Stimulated activated CD8-positive, alpha-beta memory T cell treated with anti-CD3 and anti-CD28 coated beads, Interleukin-2, amount 100 ng/mL, for 48 hours (primary cell): Measurements from ENCODE around the gene GUCY2C.

Experiments used
- DNase-seq, 2 donors: peaks; one replicate each; pipeline ENCODE4 v3.0.0-alpha.2; 2020; ENCODE audit warnings: low read depth in 2 of 2

GUCY2C gene

DNA sequence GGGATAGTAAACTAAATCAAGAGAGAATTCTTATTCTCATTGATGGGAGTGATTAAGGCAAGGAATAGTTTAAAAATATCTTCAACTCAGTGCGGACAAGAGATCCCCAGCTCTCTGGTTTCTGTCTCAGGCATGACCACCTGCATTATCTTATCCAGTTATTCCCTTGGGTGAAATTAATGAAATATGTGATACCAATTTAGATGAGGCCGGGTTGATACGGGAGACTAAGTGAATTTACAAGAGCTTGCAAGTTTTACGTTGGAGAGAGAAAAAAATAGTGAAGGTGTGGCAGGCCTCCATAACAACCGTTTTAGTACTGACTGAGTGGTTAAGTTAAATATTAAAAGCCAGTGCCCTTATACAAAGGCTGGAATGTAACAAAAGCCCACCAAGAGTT is 67.6 kb downstream of the GUCY2C start:
- DNase-seq, result no peak

DNA sequence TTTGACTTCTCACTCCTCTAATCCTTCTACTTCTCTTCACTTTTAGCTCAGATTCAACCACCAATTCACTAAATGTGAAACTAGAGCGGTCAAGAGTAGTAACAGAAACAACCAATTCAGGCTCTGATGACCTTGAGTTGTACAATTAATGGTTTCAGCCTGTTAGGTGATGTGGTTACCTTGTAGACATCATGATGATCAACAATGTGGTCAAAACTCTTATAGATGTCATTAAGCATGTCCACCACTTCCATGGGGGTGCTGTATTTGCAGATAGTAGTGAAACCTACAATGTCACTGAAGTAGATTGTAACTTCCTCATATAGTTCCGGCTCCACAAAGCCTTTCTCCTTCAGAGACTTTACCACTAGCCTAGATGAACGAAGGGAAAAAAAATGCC is 74.6 kb downstream of the GUCY2C start:
- DNase-seq, result no peak

DNA sequence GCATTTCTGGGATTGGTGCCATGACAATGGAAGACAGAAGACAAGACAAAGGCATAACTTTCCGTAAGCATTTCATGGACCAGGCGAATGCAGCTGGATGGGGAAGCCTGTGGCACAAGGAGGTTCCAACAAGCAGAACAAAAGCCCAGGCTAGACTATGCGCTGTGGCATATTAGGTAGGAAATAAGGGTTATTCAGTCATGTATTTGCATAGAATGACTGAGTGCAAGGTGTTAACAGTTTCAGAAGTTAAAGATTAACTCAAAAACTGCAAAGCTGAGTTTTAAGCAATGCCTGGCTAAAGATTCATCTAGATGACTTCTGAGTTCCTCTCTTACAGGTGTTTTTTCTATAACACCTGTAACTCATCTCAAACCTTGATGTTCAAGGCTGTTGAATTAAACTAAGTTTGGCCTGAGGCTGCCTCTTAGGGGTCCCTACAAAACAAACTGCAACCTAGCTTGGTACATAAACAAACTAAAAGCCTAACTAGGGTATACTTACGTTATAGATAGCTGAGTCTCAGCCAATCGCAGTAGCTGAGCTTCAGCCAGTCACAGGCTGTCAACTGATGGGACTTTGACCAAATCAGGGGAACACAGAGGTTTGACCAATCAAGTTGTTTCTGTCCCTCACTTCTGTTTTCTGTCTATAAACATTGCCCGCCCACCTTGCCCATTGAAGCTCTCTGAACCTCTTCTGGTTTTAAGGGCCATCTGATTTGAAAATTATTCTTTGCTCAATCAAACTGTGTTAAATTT is 76.5 kb downstream of the GUCY2C start:
- no peak for DNase-seq

DNA sequence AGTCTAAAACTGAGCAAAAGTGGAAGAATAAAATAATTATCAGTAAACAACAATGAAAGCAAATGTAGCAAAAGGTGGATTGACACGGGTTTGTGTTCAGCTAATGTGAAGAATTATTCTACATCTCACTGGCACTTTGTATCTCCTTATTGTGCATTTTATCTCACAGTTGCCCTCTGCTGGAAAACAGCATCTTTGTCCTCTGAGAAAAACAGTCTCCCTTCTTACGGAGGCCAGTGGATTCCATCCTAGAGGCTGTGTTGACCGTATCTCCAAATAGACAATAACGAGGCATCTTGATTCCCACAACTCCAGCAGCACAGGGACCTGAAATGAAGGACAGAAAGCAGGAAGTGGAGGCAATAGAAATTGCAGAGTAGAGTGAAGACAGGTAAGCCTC is 77.4 kb downstream of the GUCY2C start:
- DNase-seq, result no peak

DNA sequence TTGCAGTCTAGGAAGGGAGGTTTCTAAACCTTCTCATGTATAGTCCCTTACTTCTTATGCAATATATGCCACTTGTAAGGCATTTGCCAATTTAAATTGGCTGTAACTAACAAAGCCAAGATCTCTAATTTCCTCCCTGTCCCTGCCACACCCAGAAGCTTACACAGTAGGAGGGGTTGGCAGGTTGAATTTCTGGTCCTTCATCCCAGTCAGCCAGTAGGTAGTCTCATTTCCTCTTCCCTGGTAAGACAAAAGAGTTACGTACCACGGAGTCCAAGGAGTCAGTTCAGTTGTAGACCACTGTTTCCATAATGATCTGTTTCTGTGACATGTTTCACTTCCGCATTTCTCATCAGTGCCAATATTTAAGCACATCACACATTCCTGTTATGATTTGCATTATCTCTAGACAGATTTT is 81.7 kb downstream of the GUCY2C start:
- no peak for DNase-seq

DNA sequence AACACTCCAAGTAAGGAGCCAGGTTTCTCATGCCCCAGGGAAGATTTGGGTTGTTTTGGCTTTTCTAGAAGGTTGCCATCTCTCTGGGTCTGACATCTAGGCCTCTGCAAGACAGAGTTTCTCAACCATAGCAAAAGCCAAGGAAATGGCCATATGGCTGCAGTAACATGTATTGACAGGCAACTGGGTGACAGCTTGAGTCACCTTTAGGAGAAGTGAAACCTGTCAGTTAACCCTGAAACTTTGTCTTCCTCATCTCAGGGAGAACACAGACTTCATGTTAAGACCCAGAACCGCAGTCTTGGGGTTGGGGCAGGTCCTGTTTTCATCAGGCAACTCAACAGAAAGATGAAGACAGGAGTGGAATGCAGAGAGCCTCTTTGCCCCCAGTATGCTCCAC is 82.7 kb downstream of the GUCY2C start:
- no peak for DNase-seq

DNA sequence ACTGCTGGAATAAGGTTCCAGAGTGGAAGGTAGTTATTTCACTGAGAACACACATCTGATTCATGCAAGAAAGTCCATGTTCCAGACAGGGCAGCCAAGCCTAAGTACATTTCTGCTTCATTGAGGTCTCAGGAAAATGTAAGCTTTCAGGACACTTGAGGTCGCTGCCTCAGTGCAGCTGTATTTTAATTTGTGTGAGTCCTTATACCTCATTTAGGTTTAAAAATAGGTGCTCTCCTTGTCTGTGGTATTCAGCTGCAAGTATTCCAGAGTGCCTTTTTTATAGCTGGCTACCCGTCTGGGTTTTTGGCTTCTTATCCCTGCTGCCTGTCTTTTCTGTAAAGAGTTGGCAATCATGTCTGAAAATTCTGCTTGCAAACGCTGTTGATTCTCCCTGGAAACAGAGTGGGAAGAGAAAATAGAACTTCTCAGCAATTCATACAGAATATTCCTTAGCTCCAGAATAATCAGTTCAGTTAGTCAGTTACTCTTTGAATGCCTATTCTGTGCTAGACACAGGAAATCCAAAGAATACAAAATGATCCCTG is 83.4 kb downstream of the GUCY2C start:
- no peak for DNase-seq

DNA sequence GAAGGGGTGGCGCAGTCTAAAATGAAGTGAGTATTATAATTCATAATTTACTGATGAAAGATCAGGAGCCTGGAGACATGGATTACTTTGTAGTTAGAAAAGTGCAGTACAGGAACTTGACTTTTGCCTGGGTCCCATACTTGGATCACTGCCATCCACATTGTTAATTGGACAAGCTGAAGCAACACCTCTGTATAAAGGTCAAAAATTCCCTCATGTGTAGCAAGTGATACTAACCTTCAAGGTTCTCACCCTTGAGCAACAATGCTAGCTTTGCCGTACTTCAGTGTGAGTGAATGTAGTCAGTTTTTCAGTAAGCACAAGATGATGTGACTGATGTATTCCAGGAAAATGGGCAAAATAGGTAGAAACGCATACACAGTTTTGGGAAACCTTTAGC is 84.1 kb downstream of the GUCY2C start:
- no peak for DNase-seq

DNA sequence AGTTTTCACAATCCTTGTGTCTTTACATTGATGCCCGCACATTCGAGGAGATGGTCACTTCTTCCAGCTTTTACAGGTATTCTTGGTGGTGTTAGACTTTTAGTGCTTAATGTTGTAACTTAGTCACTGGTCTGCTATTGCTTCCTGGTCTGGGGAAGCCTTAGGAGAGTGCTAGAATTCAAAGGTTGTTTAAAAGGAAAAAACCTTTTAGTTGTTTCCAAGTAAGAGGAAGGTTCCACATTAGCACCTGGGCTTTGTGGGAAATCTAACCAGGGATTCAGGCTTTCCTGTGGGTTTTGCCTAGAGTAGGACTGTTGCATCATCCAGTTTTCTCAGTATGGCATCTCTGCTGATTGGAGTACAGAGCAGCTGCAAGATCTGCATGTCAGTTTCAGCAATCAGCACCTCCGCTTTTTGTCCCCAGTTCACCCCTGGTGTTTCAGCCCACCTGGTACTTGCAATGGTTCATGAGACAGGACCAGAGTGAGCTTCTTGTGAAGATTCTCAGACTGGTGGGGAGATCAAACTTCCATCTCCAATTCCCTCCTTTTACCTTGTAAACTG is 84.7 kb downstream of the GUCY2C start:
- DNase-seq, result no peak

DNA sequence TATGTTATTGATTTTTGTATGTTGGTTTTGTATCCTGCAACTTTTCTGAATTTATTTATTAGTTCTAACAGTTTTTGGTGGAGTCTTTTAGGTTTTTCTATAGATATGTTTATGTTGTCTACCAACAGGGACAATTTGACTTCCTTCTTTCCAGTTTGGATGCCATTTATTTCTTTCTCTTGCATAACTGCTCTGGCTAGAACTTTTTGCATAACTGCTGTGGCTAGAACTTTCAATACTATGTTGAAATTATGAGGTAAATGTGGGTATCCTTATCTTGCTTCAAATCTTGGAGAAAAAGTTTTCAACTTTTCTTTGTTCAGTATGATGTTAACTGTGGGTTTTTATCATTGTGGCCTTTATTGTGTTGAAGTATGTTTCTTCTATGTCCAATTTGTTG is 88.8 kb downstream of the GUCY2C start:
- no peak for DNase-seq

DNA sequence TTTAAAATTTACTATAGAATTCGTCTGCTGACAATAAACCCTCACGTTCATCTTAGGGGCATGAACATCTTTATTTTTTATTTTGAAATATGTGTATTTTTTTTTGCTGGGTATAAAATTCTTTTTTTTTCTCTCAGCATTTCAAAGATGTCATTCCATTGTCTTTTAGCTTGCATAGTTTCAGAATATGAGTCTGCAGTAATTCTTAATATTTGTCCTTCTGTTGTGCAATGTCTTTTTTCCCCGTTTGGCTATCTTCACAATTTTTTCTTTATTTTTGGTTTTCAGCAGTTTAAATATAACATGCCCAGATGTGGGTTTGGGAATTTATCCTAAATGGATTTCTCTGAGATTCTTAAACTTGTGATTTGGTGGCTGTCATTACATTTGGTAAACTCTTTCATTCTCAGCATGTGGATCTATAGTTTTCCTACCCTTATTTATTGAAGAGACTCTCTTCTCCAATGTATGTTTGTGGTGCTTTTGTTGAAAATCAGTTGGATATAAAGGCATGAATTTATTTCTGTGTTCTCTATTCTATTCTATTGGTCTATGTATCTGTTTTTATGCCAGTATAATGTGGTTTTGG is 90.9 kb downstream of the GUCY2C start:
- no peak for DNase-seq

DNA sequence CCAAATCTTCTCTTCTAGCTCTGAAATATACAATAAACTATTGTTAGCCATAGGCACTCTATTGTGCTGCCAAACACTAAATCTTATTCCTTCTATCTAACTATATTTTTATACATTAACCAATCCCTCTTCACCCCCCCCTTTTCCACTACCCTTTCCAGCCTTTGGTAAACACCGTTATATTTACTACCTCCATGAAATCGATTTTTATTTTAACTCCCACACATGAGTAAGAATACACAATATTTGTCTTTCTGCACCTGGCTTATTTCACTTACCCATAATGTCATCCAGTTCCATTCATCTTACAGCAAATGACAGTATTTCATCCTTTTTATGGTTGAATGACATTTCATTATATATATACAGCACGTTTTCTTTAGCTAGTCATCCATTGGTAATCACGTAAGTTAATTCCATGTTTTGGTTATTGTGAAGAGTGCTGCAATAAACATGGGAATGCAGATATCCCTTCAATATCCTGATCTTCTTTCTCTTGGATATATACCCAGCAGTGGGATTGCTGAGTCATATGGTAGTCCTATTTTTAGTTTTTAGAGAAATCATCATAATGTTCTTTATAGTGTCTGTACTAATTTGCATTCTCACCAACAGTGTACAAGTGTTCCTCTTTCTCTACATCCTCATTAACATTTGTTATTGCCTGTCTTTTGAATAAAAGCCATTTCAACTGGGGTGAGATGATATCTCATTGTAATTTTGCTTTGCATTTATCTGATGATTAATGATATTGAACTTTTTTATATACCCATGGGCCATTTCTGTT is 94.5 kb downstream of the GUCY2C start:
- DNase-seq, result no peak

DNA sequence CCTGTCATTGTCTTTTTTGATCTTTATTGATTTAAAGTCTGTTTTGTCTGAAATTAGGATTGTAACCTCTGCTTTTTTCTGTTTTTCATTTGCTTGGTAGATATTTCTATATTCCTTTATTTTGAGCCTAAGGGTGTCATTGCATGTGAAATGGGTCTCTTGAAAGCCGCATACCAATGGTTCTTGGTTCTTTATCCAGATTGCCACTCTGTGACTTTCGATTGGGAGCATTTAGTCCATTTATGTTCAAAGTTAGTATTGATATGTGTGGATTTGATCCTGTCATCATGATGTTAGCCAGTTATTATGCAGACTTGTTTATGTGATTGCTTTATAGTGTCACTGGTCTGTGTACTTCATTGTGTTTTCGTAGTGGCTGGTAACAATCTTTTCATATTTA is 98.9 kb downstream of the GUCY2C start:
- no peak for DNase-seq

DNA sequence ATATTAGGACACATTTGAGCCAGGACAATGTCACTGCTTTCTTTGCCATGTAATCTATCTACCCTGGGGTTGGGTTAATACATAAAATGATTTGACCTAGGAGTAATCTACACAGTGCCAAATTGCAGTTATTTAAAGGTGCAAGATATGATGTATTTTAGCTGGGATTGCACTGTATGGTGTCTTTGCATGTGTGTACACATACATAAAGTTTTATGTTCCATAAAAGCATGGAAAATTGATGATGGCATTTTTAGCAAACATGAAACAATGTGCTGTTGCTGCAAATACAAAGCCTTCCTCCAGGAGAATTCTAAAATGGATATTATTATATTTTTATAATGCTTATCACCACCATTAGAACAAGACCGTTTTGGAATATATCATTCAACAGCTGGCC is 104.7 kb downstream of the GUCY2C start:
- DNase-seq, result no peak

DNA sequence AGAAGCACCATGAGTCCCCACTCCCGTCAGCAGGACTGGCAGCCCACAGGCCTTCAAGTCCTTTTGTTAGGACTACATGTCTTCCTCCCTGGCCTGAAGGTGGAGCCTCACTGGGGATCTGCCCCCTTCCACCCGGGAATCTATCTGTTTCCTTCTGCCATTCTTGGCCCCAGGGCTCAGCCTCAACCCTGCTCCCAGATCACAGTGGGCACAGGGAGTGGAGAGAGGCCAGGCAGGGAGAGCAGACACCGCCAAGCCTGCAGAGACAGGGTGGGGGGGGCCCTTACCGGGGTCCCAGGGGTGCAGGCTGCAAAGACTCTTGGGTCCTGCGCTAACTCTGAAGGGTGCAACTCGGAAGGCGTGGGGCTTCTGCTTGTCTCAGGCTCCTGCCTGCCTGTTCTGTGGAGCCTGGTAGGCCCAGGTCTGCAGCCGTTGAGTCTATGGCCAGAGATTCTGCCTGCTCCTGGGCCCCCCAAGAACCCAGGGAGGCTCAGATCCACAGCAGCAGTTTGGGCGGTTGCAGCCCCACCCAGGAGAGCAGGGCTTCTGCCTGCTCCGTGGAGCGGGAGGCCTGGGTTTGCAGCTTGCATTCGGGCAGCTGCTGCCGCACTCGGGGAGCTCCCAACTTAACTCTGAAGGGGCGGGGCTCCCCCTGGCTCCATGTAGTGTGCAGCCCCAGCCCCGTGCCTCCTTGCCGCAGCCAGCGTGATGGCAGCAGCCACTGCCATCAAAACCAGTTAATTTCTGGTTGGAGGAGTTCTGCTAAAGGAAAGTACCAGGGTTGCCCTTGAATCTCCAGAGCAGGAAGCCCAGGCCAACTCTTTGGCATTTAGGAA is 107.0 kb downstream of the GUCY2C start:
- DNase-seq, result no peak

DNA sequence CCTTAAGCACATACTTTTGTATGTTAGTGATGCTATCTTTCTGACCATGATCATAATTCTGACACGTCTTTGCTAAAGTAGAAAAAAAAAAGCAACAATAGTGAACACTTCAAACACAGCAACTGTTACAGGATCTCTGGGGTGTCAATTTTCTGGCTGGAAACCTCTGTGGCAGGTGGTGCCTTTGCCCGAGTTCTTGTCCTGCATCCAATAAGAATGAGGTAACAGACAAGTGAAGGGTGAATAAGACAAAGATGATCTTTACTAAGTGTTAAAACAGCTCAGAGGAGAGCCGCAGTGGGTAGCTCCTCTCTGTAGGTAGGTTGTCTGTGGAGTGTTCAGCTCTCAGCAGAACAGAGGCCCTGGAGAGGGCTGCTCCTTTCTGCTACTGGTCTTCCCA is 107.8 kb downstream of the GUCY2C start:
- no peak for DNase-seq

DNA sequence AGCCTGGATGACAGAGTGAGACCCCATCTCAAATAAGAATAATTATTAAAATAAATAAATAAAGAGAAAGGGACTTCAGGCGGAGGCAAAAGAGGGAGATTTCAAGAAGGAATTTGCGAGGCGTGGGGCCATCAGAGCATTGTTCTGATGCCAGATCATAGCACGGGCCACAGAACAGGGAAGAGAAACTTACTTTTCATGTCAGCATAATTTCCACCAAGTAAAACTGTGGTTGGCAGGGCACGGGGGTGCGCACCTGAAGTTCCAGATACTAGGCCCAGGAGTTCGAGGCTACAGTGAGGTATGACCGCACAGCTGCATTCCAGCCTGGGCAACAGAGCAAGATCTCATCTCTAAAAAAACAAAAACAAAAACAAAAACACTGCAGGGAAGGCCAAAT is 117.8 kb downstream of the GUCY2C start:
- no peak for DNase-seq

DNA sequence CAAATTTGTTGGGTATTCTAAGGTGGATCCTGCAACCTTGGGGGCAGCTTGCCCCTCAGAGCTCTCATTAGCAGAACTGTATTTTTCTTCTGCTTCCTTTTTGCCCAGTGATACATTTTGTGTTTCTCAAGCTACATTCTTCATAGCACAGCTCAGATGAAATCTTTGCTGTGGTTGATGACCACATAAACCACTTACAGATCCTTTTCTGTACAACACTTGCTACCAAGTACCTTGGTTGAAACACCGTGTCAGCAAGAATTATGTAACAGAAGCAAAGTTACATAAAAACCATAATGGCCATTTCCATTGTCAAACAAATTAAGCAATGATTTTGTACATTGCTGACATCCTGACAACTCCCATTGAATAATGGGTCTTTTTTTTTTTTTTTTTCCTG is 119.1 kb downstream of the GUCY2C start:
- DNase-seq, result no peak

DNA sequence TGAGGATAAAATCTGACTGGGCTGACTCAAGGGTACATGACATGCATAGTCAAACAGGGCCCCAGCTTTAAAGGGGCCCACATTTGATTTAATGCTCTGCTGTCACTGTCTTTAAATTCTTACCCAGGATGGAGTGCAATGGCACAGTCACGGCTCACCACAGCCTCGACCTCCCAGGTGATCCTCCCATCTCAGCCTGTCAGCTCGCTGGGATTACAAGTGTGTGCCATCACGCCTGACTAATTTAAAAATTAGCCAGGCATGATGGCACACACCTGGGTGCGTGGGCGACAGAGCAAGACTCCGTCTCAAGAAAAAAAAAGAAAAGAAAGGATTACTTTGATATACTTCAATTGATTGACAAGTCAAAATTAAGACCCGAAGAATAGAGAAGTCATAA is 119.5 kb downstream of the GUCY2C start:
- DNase-seq, result no peak

DNA sequence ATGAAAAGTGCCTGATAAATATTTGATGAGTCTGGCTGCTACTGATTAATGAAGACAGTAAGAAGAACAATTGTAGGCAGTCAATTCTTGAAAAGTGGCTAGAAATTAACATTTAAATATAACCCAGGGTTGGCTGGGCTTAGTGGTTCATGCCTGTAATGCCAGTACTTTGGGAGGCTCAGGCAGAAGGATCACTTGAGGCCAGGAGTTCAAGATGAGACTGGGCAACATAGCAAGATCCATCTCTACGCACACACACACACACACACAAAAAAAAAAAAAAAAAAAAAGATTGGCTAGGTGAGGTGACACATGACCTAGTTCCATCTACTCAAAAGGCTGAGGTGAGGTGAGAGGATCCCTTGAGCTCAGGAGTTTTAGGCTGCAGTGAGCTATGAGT is 120.8 kb downstream of the GUCY2C start:
- no peak for DNase-seq

DNA sequence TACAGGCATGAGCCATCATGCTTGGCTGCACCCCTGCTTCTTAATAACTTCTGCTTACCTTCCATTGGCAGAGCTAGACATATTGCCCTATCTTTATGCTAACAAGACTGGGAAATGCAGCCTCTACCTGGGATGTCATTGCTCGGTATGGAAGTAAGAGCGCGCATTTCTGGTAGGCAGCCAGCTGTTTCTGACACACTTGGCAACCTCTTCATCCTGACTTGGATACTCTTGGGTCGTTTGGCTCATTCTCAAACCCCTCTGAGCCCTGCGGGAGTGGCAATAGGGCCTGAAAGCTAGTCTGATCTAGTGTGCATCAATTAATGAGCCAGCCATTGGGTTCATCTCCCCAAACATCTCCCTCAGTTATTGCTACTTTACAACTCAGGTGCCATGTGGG is 123.3 kb downstream of the GUCY2C start:
- DNase-seq, result no peak

DNA sequence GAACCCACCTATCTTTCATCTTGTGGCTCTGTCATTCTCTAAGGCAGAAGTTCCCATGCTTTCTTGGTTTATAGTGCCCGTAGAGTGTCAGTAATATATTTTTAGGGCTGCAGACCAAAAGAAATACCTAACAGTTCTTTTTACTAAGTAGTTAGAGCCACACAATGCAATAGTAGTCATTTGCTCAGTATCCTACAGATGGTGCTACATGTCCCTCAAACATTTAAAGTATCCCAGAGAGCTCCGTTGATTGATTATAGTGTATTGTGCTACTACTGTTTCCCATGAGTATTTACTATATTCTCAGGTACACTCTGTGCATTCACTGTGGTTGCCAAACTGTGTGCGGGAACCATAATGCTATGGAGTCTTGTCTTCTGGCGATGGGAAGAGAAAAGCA is 124.0 kb downstream of the GUCY2C start:
- no peak for DNase-seq
